Retina (tissue), 1 donor: ENCODE data around the gene CCDC87.
"Not testable (repeated sequence)": the region's sequence is repeated elsewhere in the genome, so short reads cannot be mapped to it uniquely, and the experiment has no call there.

Experiments used
- DNase-seq: peaks from one replicate; pipeline ENCODE4 v3.0.0-alpha.2; 2016

The CCDC87 gene, protein sequence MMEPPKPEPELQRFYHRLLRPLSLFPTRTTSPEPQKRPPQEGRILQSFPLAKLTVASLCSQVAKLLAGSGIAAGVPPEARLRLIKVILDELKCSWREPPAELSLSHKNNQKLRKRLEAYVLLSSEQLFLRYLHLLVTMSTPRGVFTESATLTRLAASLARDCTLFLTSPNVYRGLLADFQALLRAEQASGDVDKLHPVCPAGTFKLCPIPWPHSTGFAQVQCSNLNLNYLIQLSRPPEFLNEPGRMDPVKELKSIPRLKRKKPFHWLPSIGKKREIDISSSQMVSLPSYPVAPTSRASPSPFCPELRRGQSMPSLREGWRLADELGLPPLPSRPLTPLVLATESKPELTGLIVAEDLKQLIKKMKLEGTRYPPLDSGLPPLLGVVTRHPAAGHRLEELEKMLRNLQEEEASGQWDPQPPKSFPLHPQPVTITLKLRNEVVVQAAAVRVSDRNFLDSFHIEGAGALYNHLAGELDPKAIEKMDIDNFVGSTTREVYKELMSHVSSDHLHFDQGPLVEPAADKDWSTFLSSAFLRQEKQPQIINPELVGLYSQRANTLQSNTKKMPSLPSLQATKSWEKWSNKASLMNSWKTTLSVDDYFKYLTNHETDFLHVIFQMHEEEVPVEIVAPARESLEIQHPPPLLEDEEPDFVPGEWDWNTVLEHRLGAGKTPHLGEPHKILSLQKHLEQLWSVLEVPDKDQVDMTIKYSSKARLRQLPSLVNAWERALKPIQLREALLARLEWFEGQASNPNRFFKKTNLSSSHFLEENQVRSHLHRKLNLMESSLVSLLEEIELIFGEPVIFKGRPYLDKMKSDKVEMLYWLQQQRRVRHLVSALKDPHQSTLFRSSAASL

DNA sequence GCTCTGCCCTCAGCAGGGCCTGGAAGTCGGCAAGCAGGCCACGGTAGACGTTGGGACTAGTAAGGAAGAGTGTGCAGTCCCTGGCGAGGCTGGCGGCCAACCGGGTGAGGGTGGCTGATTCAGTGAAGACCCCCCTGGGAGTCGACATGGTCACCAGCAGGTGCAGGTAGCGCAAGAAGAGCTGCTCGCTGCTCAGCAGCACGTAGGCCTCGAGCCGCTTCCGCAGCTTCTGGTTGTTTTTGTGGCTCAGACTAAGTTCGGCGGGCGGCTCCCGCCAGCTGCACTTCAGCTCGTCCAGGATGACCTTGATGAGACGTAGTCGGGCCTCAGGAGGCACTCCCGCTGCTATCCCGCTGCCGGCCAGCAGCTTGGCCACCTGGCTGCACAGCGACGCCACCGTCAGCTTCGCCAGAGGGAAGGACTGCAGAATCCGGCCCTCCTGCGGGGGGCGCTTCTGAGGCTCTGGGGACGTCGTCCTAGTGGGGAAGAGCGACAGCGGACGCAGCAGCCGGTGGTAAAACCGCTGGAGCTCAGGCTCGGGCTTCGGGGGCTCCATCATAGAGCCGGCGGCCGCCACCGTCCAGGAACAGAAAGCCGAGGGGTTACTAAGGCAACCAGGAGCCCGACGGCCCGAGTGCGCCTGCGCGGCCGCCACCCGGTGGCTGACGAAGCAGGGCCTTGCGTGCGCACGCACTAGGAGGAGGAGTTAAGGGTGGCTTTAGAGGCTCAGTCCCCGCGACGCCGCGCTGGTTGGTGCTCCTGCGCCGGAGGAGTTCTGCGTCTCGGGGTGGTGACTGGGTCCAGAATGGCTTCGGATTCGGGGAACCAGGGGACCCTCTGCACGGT lies at the start of gene CCDC87, which contains the start of gene CCS:
Gene CCDC87 (minus strand): TSS at position 607 of the 846 bp plus-strand sequence. CDS start 48 bp downstream, at position 559.
Gene CCS (plus strand): TSS at position 729 of the 846 bp plus-strand sequence. CDS start 77 bp downstream, at position 806.
- DNase-seq = peak; percentile 98

DNA sequence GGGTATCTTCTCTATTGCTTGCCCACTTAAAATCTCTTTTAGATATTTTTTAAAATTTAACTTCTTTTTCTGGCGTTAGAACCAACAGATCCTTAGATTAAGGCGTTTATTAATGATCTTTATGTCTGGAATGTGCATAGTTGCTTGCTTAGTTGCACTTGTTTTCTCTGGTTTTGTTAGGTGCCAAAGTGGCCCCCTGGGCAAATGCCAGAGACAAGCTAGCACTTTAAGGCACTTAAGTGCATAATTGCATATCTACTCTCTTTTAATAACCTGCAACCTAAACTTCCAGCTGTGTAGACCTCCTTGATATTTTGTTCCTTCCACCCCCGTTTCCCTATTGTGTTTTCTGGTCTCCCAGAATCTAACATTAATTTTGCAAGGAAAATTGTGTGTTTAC lies 49.0 kb upstream of the CCDC87 start:
- no peak for DNase-seq

DNA sequence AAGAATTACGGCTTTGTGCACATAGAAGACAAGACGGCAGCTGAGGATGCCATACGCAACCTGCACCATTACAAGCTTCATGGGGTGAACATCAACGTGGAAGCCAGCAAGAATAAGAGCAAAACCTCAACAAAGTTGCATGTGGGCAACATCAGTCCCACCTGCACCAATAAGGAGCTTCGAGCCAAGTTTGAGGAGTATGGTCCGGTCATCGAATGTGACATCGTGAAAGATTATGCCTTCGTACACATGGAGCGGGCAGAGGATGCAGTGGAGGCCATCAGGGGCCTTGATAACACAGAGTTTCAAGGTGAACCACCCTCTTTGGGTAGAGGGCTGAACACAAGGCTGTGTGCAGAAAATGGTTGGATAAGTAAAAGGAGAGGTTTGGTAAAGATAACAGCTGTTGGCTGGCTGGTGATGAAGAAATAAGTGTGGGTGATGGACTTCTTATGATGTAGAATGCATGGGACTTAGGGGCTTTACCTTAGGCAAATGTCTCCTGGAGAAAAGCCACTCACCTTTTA lies 47.0 kb upstream of the CCDC87 start:
- not testable (repeated sequence) for DNase-seq

- no peak for DNase-seq
Measured at GRCh38 chr11:66639066-66639813, 46.4 kb upstream of the CCDC87 start.

DNA sequence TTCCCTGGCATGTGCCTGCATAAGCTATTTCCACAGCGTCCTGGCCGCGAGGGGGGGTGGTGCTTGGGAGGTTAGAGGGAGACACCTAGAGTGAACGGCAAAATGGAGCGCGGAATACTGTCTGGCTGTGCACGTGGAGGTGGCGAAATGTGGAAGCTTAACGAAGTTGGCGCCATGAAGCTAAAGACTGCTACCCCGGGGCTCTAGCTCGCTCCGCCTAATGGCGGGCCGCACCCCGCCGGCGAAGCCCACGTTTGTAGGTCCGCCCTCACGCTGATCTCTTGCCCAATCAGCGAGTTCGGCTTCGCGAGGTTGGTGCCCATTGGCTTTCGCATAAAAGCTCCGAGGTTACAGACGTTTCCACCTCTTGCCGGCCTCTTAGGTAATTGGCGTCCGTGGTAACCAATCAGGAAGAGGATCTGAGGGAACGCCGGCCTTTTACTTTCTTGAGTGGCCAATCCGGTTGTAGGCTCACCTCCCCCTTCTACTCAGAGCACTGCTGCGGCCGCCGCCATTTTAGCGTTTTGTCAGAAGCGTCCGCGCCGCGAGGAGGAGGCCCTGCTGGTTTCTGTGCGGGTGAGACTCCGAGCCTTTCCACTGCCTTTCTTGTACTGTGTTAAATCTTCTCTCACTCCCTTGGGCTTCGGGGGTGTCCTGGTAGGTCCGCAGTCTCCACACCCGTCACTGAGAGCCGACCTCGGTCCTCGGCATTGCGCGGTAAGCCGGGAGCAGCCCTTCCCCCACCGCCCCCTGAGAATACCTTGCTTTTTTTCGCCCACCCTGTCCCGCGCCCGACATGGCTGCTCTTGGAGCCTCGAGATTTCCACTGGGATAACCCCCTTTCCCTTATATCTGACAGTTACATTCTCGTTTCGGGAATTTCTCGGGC lies 45.6 kb upstream of the CCDC87 start, which contains the start of gene RBM4:
Gene RBM4 (plus strand): TSS at position 527 of the 889 bp plus-strand sequence. CDS start 1,009 bp downstream, outside the sequence.
- peak; percentile 98 for DNase-seq

- DNase-seq = peak; percentile 14
Measured at GRCh38 chr11:66637557-66638176, 44.8 kb upstream of the CCDC87 start.

DNA sequence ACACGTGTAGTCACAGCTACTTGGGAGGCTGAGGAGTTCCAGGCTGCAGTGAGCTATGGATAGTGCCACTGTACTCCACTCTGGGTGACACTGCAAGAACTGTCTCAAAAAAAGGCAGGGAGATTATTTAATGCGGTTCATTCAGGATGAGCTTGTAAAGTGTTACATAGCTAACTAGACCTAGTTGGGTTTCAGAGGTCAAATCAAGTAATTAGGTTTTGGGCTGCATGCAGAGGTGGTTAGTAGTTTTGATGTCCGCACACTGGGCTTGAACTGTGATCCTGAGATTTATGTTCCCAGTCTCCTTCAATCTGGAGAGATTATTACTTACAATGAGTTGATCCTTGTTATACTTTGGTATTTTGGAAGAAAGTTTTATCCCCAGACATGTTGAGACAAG lies 43.5 kb upstream of the CCDC87 start:
- no peak for DNase-seq

- DNase-seq = no peak
Measured at GRCh38 chr11:66632952-66633351, 40.1 kb upstream of the CCDC87 start.

GRCh38 chr11:66631883-66632282 lies 39.0 kb upstream of the CCDC87 start:
- DNase-seq = no peak

DNA sequence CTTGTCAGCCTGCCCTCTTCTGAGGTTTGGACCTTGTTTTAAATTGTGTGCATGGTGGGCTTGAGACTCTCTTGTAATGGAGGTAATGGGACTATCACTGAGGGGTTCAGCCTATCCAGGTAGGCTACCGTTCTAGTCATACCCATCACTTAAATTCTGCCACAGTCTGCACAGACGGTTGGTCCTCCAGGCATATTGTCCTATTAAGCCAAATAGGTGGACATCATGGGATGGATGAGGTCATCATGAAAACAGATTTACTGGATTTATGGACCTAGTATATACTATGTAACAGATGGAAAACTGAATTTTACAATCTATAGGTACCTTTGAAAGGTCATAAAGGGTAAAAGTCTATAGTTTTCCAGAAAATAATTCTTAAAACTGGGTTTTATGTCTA lies 36.5 kb upstream of the CCDC87 start:
- no peak for DNase-seq

- DNase-seq = no peak
Measured at GRCh38 chr11:66628061-66628603, 35.3 kb upstream of the CCDC87 start.

DNA sequence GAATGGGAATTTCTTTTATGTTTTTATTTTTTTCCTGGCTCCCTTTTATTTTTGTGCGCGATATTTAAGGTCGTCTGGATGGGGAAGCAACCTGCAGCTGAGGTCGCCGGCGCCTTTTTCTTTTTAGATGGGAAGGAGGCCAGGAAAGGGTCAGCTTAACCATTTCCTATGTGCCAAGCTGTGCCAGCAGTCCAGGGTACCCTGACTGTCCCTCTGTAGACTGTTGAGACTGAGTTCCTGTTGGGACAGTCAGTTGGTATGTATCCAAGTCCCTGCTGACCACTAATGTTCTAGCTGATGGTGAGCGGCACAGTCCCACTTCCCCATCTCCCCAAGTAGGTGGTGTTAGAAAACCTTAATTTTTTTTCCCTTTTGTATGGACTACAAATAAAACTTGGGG lies 34.1 kb upstream of the CCDC87 start:
- DNase-seq = no peak

GRCh38 chr11:66626382-66626781 lies 33.5 kb upstream of the CCDC87 start:
- DNase-seq = no peak

GRCh38 chr11:66625752-66626149 lies 32.9 kb upstream of the CCDC87 start:
- no peak for DNase-seq

DNA sequence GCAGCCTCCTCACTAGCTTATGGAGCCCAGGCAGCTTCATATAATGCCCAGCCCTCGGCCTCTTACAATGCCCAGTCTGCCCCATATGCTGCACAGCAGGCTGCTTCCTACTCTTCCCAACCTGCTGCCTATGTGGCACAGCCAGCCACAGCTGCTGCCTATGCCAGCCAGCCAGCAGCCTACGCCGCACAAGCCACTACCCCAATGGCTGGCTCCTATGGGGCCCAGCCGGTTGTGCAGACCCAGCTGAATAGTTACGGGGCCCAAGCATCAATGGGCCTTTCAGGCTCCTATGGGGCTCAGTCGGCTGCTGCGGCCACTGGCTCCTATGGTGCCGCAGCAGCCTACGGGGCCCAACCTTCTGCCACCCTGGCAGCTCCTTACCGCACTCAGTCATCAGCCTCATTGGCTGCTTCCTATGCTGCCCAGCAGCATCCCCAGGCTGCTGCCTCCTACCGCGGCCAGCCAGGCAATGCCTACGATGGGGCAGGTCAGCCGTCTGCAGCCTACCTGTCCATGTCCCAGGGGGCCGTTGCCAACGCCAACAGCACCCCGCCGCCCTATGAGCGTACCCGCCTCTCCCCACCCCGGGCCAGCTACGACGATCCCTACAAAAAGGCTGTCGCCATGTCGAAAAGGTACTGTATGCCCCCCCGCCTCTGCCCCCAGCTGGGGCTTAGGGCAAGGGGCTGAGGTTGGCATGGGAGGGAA lies 32.3 kb upstream of the CCDC87 start:
- no peak for DNase-seq

DNA sequence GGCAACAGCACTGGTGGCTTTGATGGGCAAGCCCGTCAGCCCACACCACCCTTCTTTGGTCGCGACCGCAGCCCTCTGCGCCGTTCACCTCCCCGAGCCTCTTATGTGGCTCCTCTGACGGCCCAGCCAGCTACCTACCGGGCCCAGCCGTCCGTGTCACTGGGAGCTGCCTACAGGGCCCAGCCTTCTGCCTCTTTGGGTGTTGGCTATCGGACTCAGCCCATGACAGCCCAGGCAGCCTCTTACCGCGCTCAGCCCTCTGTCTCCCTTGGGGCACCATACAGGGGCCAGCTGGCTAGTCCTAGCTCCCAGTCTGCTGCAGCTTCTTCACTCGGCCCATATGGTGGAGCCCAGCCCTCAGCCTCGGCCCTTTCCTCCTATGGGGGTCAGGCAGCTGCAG lies 31.6 kb upstream of the CCDC87 start:
- DNase-seq = no peak

GRCh38 chr11:66619080-66619554 lies 26.3 kb upstream of the CCDC87 start:
- DNase-seq = no peak

- no peak for DNase-seq
Measured at GRCh38 chr11:66617155-66617834, 24.4 kb upstream of the CCDC87 start.
